Measurements from ENCODE around the gene USH2A.

DNA sequence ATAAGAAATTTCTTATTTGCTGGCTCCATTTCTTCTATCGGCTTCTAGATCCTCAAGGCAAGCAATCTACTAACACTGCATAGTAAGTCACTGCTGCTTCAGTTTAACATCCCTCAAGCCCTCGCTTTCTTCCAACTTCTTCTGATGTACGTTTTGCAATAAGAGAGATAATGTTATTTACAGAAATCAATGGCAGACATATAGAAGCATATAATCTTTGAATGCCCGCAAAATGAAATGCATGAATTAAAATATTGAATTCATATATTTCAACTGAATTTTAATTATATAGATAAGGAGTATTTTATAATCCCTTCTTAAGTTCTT, 712.4 kb downstream of the USH2A start:
- TF ChIP-seq POLR2A (IDR thresholded peaks at IDR 0.05), result no peak
- TF ChIP-seq, protein P1, sequence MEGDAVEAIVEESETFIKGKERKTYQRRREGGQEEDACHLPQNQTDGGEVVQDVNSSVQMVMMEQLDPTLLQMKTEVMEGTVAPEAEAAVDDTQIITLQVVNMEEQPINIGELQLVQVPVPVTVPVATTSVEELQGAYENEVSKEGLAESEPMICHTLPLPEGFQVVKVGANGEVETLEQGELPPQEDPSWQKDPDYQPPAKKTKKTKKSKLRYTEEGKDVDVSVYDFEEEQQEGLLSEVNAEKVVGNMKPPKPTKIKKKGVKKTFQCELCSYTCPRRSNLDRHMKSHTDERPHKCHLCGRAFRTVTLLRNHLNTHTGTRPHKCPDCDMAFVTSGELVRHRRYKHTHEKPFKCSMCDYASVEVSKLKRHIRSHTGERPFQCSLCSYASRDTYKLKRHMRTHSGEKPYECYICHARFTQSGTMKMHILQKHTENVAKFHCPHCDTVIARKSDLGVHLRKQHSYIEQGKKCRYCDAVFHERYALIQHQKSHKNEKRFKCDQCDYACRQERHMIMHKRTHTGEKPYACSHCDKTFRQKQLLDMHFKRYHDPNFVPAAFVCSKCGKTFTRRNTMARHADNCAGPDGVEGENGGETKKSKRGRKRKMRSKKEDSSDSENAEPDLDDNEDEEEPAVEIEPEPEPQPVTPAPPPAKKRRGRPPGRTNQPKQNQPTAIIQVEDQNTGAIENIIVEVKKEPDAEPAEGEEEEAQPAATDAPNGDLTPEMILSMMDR (IDR thresholded peaks at IDR 0.05), result no peak

Measured in breast epithelium (tissue), 3 donors.